Astrocyte (in vitro differentiated cells and primary cell): ENCODE data around the gene ACKR1.

Experiments used
- CTCF ChIP-seq: IDR thresholded peaks from 2 replicates; pipeline ENCODE4 v1.5.1; 2011; ENCODE audit warnings: low read depth, mild to moderate bottlenecking, inconsistent platforms, low read length, moderate library complexity; ENCODE audit not compliant: insufficient read depth
- EZH2 ChIP-seq: IDR thresholded peaks from 2 replicates; pipeline ENCODE4 v1.6.1; 2012; ENCODE audit warnings: mild to moderate bottlenecking, low read length, inconsistent platforms; ENCODE audit not compliant: insufficient read depth

- no peak for TF ChIP-seq EZH2
- TF ChIP-seq CTCF = no peak
These were observed 31.4 kb upstream of the ACKR1 start for GRCh38 chr1:159173320-159173719.
